ENCODE measurements around the gene TDRD1.

GRCh38 chr10:114166043-114166442 is 13.1 kb upstream of the TDRD1 start:
- TF ChIP-seq CTCF (IDR thresholded peaks at IDR 0.05): no peak
- TF ChIP-seq POLR2AphosphoS5 (IDR thresholded peaks at IDR 0.05): no peak
- no peak for TF ChIP-seq POLR2A (IDR thresholded peaks at IDR 0.05)
- no peak for TF ChIP-seq EP300 (IDR thresholded peaks at IDR 0.05)

Data from suprapubic skin (tissue), 4 donors.